GM23338 (cell line): ENCODE measurements around the gene KAT2B. TPM values are rescaled to one million over a fixed set of nuclear protein-coding genes. Genes with fewer than 3 reads are reported as not detected.

ENCODE experiments used
- ATAC-seq: fragments of 200-7000 bp; cut with Tn5 transposase; 3 replicates; pipeline ENCODE4 v1.9.1; 2020
- DNase-seq: peaks from one replicate; pipeline ENCODE4 v3.0.0-alpha.2; 2015; ENCODE audit warnings: low spot score
- H2AFZ ChIP-seq: fragments of 200-600 bp; sonication (generic); 2 replicates; pipeline ENCODE4 v1.8.0; 2016; ENCODE audit warnings: antibody characterized with exemption, mild to moderate bottlenecking, moderate library complexity
- H3F3A ChIP-seq: fragments of 200-600 bp; sonication (generic); replicated peaks from 2 replicates; pipeline ENCODE4 v1.8.0; 2017; ENCODE audit warnings: antibody characterized with exemption, mixed run types, low read depth
- H3K27ac ChIP-seq: fragments of 200-600 bp; sonication (generic); 2 replicates; pipeline ENCODE4 v1.6.1; 2016; ENCODE audit warnings: low read depth
- H3K27me3 ChIP-seq: fragments of 200-600 bp; sonication (generic); 2 replicates; pipeline ENCODE4 v1.8.0; 2016; ENCODE audit warnings: mild to moderate bottlenecking, mixed run types, moderate library complexity; ENCODE audit not compliant: insufficient read depth
- H3K36me3 ChIP-seq: fragments of 200-600 bp; sonication (generic); 2 replicates; pipeline ENCODE4 v1.8.0; 2016; ENCODE audit warnings: mild to moderate bottlenecking; ENCODE audit not compliant: insufficient read depth
- H3K4me1 ChIP-seq: fragments of 200-600 bp; sonication (generic); 2 replicates; pipeline ENCODE4 v1.8.0; 2016; ENCODE audit warnings: mild to moderate bottlenecking, moderate library complexity; ENCODE audit not compliant: insufficient read depth
- H3K4me2 ChIP-seq: fragments of 200-600 bp; sonication (generic); 2 replicates; pipeline ENCODE4 v1.7.1; 2017; ENCODE audit warnings: mixed run types
- H3K4me3 ChIP-seq: fragments of 200-600 bp; sonication (generic); 2 replicates; pipeline ENCODE4 v1.6.1; 2016; ENCODE audit warnings: mixed run types
- H3K79me2 ChIP-seq: fragments of 200-600 bp; sonication (generic); replicated peaks from 2 replicates; pipeline ENCODE4 v1.8.0; 2017; ENCODE audit warnings: mild to moderate bottlenecking; ENCODE audit not compliant: insufficient read depth
- H3K9me2 ChIP-seq: fragments of 200-600 bp; sonication (generic); 2 replicates; pipeline ENCODE4 v1.8.0; 2017; ENCODE audit not compliant: insufficient read depth
- H4K20me1 ChIP-seq: fragments of 200-600 bp; sonication (generic); replicated peaks from 2 replicates; pipeline ENCODE4 v1.8.0; 2017; ENCODE audit warnings: mild to moderate bottlenecking; ENCODE audit not compliant: insufficient read depth
- H3K27ac Mint-ChIP-seq: 2 replicates; pipeline ENCODE4 v1.8.0; 2020; ENCODE audit warnings: inconsistent platforms, mild to moderate bottlenecking, moderate library complexity, mixed read lengths
- H3K27me3 Mint-ChIP-seq: 3 replicates; pipeline ENCODE4 v1.8.0; 2022; ENCODE audit warnings: low read depth, mild to moderate bottlenecking, moderate library complexity, mixed read lengths, inconsistent platforms; ENCODE audit not compliant: insufficient read depth, poor library complexity
- H3K36me3 Mint-ChIP-seq: 3 replicates; pipeline ENCODE4 v1.8.0; 2021; ENCODE audit warnings: low read depth, mild to moderate bottlenecking, inconsistent platforms, moderate library complexity, mixed read lengths
- H3K4me1 Mint-ChIP-seq: 3 replicates; pipeline ENCODE4 v1.8.0; 2020; ENCODE audit warnings: mild to moderate bottlenecking, inconsistent platforms, mixed read lengths
- H3K4me3 Mint-ChIP-seq: 3 replicates; pipeline ENCODE4 v1.8.0; 2021; ENCODE audit warnings: moderate library complexity, mild to moderate bottlenecking, inconsistent platforms, mixed read lengths
- H3K9me3 Mint-ChIP-seq: 3 replicates; pipeline ENCODE4 v1.8.0; 2020; ENCODE audit warnings: moderate library complexity, mild to moderate bottlenecking, inconsistent platforms, mixed read lengths
- CREB1 ChIP-seq: fragments of 250-450 bp; sonication (Bioruptor Pico); IDR thresholded peaks from 2 replicates; pipeline ENCODE4 v1.5.0; 2020; ENCODE audit warnings: low read depth, mild to moderate bottlenecking, moderate library complexity
- CTCF ChIP-seq, 2 experiments: fragments of 200-600 bp in 1 of 2; sonication (generic) in 1 of 2; conservative IDR thresholded peaks; 2 replicates each; pipeline versions ENCODE4 v1.5.1 to v1.6.1; 2016 to 2017; ENCODE audit warnings: antibody characterized with exemption in 2 of 2, low read depth in 2 of 2, mild to moderate bottlenecking in 2 of 2, moderate library complexity in 1 of 2
- ETS1 ChIP-seq: IDR thresholded peaks from 2 replicates; pipeline ENCODE4 v1.6.1; 2016; ENCODE audit warnings: antibody characterized with exemption
- EZH2 ChIP-seq: fragments of 200-600 bp; sonication (generic); IDR thresholded peaks from one replicate; pipeline ENCODE4 v1.8.0; 2017; ENCODE audit warnings: antibody characterized with exemption, mild to moderate bottlenecking, low read depth; ENCODE audit not compliant: unreplicated experiment
- EZH2phosphoT487 ChIP-seq: fragments of 200-600 bp; sonication (generic); IDR thresholded peaks from one replicate; pipeline ENCODE4 v1.8.1; 2018; ENCODE audit warnings: antibody characterized with exemption; ENCODE audit not compliant: unreplicated experiment
- JUNB ChIP-seq: IDR thresholded peaks from one replicate; pipeline ENCODE4 v1.6.1; 2016; ENCODE audit warnings: antibody characterized with exemption; ENCODE audit not compliant: unreplicated experiment
- NANOG ChIP-seq: IDR thresholded peaks from 2 replicates; pipeline ENCODE4 v1.6.1; 2016; ENCODE audit warnings: antibody characterized with exemption, borderline replicate concordance
- POLR2AphosphoS5 ChIP-seq: IDR thresholded peaks from 2 replicates; pipeline ENCODE4 v1.6.1; 2016; ENCODE audit warnings: antibody characterized with exemption, low read depth
- REST ChIP-seq: IDR thresholded peaks from one replicate; pipeline ENCODE4 v1.6.1; 2018; ENCODE audit warnings: antibody characterized with exemption; ENCODE audit not compliant: unreplicated experiment
- STAT1 ChIP-seq: IDR thresholded peaks from one replicate; pipeline ENCODE4 v1.6.1; 2016; ENCODE audit warnings: antibody characterized with exemption; ENCODE audit not compliant: unreplicated experiment
- ZNF114 ChIP-seq: fragments of 250-450 bp; sonication (Bioruptor Pico); IDR thresholded peaks from 2 replicates; pipeline ENCODE4 v1.5.0; 2020; ENCODE audit warnings: mild to moderate bottlenecking, moderate library complexity
- ZNF331 ChIP-seq: fragments of 250-450 bp; sonication (Bioruptor Pico); IDR thresholded peaks from 2 replicates; pipeline ENCODE4 v1.5.0; 2020; ENCODE audit warnings: low read depth, mild to moderate bottlenecking, moderate library complexity
- ZNF462 ChIP-seq: fragments of 250-450 bp; sonication (Bioruptor Pico); IDR thresholded peaks from 2 replicates; pipeline ENCODE4 v1.5.0; 2020; ENCODE audit warnings: mild to moderate bottlenecking, moderate library complexity
- polyA plus RNA-seq: library from polyadenylated mRNA; unstranded; fragments of >200 nt; fragmentation: Nextera tagmentation; extraction: Ambion mirVana; gene quantifications from 2 replicates; pipeline ENCODE4 v1.2.1, GENCODE V29; 2016
- total RNA-seq: library from RNA; depleted of rRNA; stranded (reverse); fragments of >200 nt; shearing (Covaris generic); gene quantifications from 2 replicates; pipeline ENCODE4 v1.2.3, GENCODE V29; 2014

KAT2B gene
- total and polyA plus RNA-seq, 2 experiments from 2014 or later = 1.3 to 4.4 TPM

GRCh38 chr3:20096135-20096685 is 56.0 kb downstream of the KAT2B start:
- DNase-seq = no peak
- no peaks in the 10 kb centered on the region for H3K79me2 ChIP-seq
- no peak overlapping the region for H3K4me3 ChIP-seq
- H3K4me3 Mint-ChIP-seq = no peak overlapping the region
- peaks cover 4% of the 10 kb centered on the region; the same call in 1 of the 2 replicates for H3K9me2 ChIP-seq
- no peak for ATAC-seq
- no peaks in the 10 kb centered on the region for H4K20me1 ChIP-seq
- H3K36me3 Mint-ChIP-seq = no peaks in the 10 kb centered on the region
- TF ChIP-seq REST (no peak), EZH2phosphoT487 (no peak), NANOG (no peak), ETS1 (no peak), ZNF331 (CRISPR knock-in tag) (no peak), POLR2AphosphoS5 (no peak), ZNF114 (CRISPR knock-in tag) (no peak), JUNB (no peak), CTCF (conservative IDR thresholded peaks at IDR 0.05; ENCODE audit: low read depth in 2 of 2) (no peak), STAT1 (no peak), ZNF462 (CRISPR knock-in tag) (no peak), EZH2 (no peak), CREB1 (CRISPR knock-in tag) (no peak)
- H3K4me1 ChIP-seq = no peaks in the 10 kb centered on the region
- no peaks in the 10 kb centered on the region for H3K27me3 ChIP-seq
- no peak overlapping the region for H3K4me2 ChIP-seq
- peaks cover 3% of the 10 kb centered on the region; the same call in 1 of the 3 replicates for H3K9me3 Mint-ChIP-seq
- H3K27ac Mint-ChIP-seq = no peak overlapping the region
- H3K36me3 ChIP-seq = no peaks in the 10 kb centered on the region
- H3K4me1 Mint-ChIP-seq = no peaks in the 10 kb centered on the region
- H3K27ac ChIP-seq = no peak overlapping the region
- H3F3A ChIP-seq = no peaks in the 10 kb centered on the region
- H3K27me3 Mint-ChIP-seq = no peaks in the 10 kb centered on the region
- H2AFZ ChIP-seq = no peak overlapping the region
